Cerebellar cortex (tissue), 1 donor: Measurements from ENCODE around the gene RNF41.

ENCODE experiments used
- DNase-seq: peaks from one replicate; pipeline ENCODE4 v3.0.0-alpha.2; 2015; ENCODE audit warnings: low spot score

The RNF41 gene

GRCh38 chr12:56152756-56153677 is 68.7 kb downstream of the RNF41 start:
- no peak for DNase-seq
